H1 (cell line): Measurements from ENCODE around the gene OASL. TPM values are rescaled to one million over a fixed set of nuclear protein-coding genes. Genes with fewer than 3 reads are reported as not detected.

Experiments
- ASH2L ChIP-seq: fragments of 200-600, 300-600 bp; sonication (generic); IDR thresholded peaks from one replicate; pipeline ENCODE4 v1.7.1; 2017; ENCODE audit warnings: low read length
- CHD1 ChIP-seq: IDR thresholded peaks from 2 replicates; pipeline ENCODE4 v1.6.1; 2012; ENCODE audit warnings: low read depth, low read length, improper control_type of control experiment
- CTBP2 ChIP-seq: IDR thresholded peaks from 2 replicates; pipeline ENCODE4 v1.7.0; 2011; ENCODE audit warnings: borderline replicate concordance, mild to moderate bottlenecking, moderate library complexity, mixed read lengths, low read length; ENCODE audit not compliant: insufficient read depth, insufficient read length
- EGR1 ChIP-seq: IDR thresholded peaks from 2 replicates; pipeline ENCODE4 v1.6.1; 2011; ENCODE audit warnings: low read depth, low read length, borderline replicate concordance
- HDAC6 ChIP-seq: IDR thresholded peaks from one replicate; pipeline ENCODE4 v1.7.1; 2012; ENCODE audit warnings: low read depth, mild to moderate bottlenecking, inconsistent platforms, low read length, moderate library complexity
- SIX5 ChIP-seq: IDR thresholded peaks from 2 replicates; pipeline ENCODE4 v1.6.1; 2011; ENCODE audit warnings: mild to moderate bottlenecking, low read depth, low read length
- SP1 ChIP-seq: IDR thresholded peaks from 2 replicates; pipeline ENCODE4 v1.6.1; 2011; ENCODE audit warnings: low read depth, low read length
- polyA plus RNA-seq, 7 experiments: library from polyadenylated mRNA; depleted of rRNA in 3 of 7; stranded (reverse) in 5 of 7; unstranded in 2 of 7; fragments of >200 nt in 5 of 7; fragments of 200-250 nt in 2 of 7; gene quantifications; 1 replicate in 5 of 7; 2 replicates in 1 of 7; 4 replicates in 1 of 7; pipeline versions ENCODE4 v1.2.1 to v1.2.3, GENCODE V29; 2011 to 2013; ENCODE audit warnings: missing spikeins in 2 of 7, mixed read lengths in 2 of 7
- total RNA-seq: library from RNA; stranded (reverse); fragmentation: NEBNext Ultra II Directional; extraction: Animal tissue kit (Norgen Biotek cat#: 25700); gene quantifications from 2 replicates; pipeline ENCODE4 v1.2.1, GENCODE V29; 2021

OASL gene
- total and polyA plus RNA-seq, 2 of the 8 experiments (the other 6 are each of a cell fraction or from before 2014, with no cell fraction given): not detected

- no peak for TF ChIP-seq CTBP2
- TF ChIP-seq ASH2L: no peak
- TF ChIP-seq SIX5: no peak
- no peak for TF ChIP-seq SP1
- TF ChIP-seq EGR1: no peak
- TF ChIP-seq CHD1: no peak
- no peak for TF ChIP-seq HDAC6
- TF ChIP-seq, all 59 proteins: peak for 0
These were observed 46.1 kb downstream of the OASL start (continued) for GRCh38 chr12:120992989-120993388.
